Measurements from ENCODE around the gene TUBE1.
"Not testable (repeated sequence)": the region's sequence is repeated elsewhere in the genome, so short reads cannot be mapped to it uniquely, and the experiment has no call there.

The TUBE1 gene

DNA sequence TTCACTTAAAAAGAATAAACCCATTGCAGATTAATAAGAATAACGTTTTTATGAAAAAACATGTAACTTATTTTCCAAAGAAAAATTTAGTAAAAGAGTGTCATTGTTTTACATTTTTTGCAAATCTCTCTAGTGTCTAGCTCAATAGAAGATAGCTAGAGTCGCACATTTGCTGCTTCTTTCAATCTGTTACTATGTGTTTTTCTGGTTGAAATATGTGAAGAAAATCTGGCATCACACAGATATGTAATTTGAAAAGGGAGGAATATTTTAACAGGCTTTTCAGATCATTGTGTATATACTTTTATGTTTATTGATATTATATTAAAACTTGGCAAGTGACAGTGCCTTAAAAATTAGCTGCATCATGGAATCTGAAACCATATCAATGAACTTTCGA, 24.3 kb downstream of the TUBE1 start:
- no peak for DNase-seq (ENCODE audit: low read depth)

DNA sequence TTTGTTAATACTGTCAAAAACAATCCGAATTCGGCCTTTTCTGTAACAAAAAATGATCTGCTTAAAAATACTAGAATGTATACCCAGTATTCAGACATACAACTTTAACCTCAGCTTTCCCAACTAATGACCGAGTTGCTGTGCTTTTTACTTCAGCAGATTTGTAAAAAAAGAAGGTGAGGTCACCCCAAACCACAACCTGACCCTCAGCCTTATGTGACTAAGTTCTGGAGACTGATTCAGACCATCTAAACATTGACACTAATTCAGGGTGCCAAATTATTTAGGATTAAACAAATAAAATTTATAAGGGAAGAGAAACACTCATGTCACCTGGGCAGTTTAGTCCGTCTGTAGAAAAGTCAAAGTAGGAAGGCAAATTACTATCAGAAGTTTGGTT, 25.7 kb downstream of the TUBE1 start:
- peak; percentile 72 for DNase-seq (ENCODE audit: low read depth)

DNA sequence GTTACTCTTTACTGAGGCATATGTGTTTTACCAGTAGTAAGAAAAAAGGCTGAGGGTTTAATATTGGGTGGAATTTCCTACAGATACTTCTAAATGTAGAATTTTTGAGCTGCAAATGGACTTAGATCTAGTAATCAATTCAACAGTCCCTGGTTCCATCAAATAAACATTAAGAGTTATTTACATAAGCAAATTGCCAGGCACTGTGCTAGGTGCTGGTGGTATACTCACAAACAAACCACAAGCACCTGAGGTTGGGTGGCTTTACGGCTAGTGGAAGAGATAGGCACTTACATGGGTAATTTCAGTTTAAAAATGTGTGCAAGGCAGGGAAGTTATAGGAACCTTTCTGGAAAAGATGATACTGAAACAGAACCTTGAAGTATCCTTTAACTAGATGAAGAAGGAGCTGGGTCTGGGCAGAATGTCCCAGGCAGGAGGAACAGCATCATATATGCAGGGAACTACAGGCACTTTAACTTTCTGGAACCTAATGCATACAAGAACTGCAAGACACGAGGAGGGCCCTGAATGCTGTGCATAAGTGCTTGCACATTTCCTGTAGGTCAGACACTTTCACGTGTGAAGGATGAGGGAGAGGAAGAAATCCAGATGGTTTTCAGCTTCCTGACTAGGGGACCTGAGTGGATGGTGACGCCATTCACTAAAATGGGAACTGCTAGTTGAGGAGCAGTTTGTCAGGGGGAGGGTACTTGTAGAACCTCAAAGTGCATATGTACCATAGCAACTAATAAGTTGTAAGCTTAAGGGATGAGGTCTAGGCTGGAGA, 28.8 kb downstream of the TUBE1 start:
- DNase-seq (ENCODE audit: low read depth), result no peak

DNA sequence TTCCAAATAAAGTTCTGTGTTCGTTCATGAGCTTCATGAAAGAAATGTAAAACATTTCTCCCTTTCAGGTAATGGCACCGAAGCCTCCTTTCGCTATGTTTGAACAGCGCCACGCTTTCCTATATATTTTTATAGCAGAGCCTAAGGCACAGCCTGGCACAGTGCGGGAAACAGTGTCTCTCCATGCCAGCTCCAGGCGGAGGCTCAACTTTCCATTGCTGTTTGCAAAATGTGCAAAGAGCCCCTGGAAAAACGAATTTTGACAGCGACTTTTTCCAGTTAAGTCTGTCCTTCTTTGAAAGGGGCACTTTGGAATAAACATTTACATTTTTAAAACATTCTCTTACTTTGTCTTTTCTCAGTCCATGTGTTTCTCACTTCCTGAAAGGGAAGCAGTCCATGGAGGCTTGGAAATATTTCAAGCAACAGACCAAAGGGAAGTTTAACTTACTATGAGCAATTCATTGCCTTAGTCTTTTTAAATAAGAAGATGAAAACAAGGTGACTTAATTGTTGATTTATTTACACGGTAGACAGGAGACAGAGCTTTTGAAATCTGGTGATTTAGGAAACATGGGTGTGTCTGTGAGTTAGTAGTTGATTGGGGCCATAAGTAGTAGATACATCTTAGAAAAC, 32.6 kb downstream of the TUBE1 start:
- DNase-seq (ENCODE audit: low read depth), result no peak

DNA sequence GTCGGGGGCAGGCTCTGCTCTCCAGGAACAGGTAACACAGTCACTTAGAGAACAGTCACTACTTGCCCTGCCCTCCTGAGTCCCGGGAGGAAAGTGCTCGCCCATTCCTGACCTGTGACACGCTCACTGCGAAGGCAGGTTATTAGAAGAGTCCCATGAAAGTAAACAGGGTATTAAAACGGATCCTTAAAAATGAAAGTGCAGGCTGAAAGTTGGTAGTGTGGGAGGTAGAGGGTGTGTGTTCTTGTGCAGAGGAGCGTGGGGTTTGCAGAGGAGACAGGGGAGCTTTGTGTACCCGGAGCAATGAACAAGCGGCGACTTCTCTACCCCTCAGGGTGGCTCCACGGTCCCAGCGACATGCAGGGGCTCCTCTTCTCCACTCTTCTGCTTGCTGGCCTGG, 33.3 kb downstream of the TUBE1 start, which contains the start of gene CCN6:
CCN6 (plus strand) TSS at position 104 of the 400 bp plus-strand sequence; CDS start at position 358, 254 bp downstream.
- DNase-seq (ENCODE audit: low read depth), result no peak

DNA sequence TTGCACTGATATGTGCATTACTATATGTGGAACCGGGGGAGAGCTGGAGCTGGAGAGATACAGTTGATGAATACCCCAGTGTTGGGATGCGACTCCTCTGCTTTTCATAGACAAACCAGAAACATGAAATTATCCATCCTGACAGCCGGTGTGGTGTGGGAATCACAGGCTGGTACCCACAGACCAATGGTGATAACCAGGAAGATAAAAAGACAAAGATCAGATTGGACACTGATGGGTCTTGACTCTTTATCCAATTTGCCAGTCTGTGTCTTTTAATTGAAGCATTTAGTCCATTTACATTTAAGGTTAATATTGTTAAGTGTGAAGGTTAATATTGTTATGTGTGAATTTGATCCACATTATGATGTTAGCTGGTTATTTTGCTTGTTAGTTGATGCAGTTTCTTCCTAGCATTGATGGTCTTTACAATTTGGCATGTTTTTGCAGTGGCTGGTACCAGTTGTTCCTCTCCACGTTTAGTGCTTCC, 36.0 kb downstream of the TUBE1 start:
- DNase-seq (ENCODE audit: low read depth), result not testable (repeated sequence)

DNA sequence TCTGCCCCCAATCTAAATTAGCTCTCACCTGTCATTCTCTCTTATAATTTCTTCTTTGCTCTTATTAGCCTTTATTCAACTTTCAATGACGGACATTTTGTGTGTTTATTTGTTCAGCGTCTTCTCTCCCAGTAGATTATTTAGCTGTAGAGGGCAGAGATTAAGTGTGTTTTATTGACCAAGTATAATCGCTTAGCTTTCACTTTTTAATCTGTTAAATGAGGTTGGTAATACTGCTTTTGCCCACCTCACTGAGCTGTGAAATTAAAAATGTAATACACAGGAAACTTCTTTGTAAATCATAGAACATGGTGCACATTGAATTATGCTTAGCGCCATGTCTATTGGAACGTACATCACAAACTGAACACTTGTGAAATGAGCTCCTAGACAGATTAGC, 36.9 kb downstream of the TUBE1 start:
- DNase-seq (ENCODE audit: low read depth), result no peak

DNA sequence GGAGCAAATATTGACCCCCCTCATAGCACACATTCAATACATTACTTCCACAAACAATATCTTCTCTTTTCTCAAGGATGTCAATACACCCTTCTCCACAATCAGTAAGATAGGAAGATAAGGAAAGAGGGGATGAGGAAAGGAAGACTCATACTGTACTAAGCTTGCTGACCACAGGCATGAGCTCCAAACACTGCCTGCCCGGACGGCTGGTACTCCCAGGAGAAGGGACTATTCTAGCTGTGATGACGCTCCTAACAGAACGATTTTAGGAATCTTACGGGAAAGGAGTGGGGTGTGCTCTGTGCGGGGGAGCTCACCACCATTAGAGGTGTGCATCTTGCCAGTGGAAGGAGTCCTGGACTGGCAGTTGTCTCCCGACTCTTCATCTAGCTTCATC, 37.3 kb downstream of the TUBE1 start:
- DNase-seq (ENCODE audit: low read depth), result no peak

DNA sequence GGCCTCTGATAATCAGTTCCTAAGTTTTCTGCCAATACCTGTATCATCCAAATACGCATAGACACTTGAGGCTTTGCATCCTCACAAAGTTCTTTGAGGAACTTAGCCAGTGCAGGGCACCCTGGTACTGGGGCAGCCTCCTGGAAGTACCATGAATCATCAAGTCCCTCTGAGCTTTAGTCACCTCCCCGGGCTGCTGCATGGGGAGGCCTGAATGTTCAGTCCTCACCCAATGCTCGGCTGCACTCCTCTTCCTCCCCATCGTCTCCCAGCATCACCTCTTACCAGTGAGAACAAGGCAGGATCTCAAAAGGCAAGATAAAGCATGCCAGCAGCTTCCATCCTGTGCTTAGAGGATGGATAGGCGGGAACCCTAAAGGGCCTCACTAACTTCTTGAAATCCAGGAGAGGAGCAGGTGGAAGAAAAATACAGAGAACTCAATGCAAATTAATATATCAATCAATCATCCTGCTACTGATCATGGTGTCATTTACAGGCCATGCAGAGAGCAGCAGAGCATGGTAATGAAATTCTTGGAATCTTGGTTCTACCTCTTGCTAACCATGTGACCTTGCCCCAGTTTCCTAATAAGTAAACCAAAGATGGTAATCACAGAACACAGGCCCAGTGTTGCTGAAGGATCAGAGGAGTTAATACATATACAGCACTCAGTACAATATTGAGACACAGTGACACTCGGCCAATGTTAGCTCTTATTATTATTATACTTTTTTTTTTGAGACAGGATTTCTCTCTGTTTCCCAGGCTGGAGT, 38.1 kb downstream of the TUBE1 start:
- peak; percentile 34 for DNase-seq (ENCODE audit: low read depth)

DNA sequence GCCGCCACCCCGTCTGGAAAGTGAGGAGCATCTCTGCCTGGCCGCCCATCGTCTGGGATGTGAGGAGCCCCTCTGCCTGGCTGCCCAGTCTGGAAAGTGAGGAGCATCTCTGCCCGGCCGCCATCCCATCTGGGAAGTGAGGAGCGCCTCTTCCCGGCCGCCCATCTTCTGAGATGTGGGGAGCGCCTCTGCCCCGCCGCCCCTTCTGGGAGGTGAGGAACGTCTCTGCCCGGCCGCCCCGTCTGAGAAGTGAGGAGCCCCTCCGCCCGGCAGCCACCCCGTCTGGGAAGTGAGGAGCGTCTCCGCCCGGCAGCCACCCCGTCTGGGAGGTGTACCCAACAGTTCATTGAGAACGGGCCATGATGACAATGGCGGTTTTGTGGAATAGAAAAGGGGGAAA, 39.8 kb downstream of the TUBE1 start:
- not testable (repeated sequence) for DNase-seq (ENCODE audit: low read depth)

DNA sequence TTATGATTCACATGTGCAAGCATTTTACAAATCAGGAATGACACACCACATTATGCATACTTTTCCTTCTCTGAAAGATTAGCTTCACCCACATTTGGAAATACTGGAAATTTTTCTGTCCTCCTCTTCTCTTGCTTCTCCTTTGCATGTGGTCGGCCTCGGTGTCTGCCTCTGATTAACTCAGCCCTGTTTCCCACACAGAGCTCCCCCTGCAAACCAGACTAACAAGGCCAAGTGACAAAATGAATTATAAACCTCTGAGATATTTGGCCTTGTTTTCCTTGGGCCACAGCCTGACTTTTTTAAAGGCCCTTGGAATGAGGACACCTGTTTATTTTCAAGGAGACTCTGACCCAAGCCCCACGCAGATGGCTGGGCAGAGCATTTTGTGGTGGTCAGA, 42.4 kb downstream of the TUBE1 start:
- DNase-seq (ENCODE audit: low read depth), result peak; percentile 94

DNA sequence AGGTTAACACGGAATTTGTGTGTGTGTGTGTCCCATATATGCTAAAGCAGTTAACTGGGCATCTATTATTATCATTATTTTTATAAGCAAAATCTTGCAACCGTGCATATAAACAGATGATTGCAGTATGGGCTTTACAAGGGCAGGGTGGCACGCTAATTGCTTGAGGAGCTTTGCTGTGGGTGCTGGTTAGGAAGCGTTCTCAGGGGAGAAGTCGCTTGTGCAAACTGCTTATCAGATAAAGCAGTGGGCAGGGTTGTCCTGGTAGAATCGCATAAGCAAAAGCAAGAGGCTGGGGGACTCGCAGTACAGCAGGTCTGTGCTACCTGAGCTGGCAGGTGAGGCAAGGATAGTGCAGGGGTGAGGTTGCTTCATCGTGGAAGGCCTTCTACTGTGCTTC, 43.1 kb downstream of the TUBE1 start:
- no peak for DNase-seq (ENCODE audit: low read depth)

DNA sequence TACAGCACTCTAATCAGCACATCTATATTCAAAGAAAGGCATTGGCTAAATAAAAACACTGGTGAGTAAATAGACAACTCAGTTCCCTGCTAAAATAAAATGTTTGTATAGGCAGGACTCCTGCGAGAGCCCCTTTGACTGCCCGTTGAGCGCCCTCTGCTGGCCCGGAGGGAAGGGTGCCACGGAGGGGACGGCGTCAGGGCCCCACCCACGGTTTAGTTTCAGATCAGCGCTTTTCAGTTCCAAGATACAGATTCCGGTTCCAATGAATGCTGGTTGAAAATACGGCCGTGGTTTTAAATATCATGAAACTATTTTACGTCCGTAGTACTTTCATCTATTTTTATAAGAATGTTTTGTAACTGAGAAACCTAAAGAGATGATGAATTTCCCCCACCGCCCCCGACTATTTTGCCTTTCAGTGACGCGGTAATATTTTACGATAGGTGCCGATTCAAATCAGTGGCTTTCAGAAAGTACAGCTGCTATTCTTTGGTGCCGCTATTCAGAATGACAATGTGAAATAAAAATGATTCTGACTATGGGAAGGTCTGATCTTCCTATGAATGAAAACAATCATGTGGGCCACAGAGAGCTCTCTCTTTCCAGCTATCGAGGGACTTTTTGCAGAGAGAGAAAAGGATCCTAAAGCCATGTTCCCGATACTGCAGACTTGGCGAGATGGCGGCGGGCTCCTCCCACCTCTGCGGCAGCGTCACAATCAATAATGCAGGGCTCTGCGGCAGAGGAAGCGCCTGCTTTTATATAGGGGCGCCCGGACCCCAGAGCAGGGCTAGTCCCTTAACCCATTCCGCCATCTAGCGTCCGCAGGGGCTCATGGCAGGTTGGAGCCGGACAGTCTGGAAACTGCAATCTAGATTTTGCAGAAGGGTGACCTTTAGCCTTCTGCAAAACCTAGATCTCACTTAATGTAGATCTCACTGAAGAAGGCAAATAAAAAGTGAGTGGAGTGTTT, 44.0 kb downstream of the TUBE1 start:
- DNase-seq (ENCODE audit: low read depth), result peak; percentile 92

DNA sequence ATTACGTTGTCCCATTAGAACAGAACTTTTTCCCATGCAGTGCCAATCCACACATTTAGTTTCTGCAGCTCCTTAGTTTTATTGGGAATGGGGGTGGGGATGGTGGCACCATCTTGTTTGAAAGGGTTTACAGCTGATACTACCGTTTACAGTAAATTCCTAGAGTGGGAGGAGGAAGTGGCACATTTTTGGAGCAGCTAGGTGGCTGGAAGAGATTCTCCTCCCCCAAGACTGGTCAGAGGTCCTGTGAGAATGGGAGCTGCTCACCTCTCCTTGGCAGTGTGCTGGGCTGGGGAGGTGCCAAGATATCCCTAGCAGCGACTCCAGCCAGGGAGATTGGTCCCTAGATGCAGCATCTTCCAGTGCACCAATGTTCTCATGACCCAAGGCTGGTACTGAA, 45.7 kb downstream of the TUBE1 start:
- DNase-seq (ENCODE audit: low read depth), result no peak

DNA sequence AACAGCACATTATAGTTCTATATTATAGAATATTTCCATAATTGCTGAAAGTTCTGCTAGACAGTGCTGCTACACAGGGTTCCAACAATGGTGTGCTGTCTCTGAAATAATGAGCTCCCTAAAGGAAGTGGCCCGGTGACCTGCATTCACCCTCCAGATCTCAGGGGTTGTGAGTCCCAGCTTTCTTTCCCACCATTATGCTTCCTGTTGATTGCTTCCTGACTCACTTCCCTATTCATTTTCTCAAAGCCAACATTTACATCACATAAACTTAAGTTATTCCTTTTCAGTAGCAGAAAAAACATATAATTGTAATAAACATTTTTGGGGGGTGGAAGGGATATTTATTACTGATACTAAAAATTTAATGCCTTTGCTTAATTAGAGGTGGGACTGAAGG, 46.3 kb downstream of the TUBE1 start:
- no peak for DNase-seq (ENCODE audit: low read depth)

DNA sequence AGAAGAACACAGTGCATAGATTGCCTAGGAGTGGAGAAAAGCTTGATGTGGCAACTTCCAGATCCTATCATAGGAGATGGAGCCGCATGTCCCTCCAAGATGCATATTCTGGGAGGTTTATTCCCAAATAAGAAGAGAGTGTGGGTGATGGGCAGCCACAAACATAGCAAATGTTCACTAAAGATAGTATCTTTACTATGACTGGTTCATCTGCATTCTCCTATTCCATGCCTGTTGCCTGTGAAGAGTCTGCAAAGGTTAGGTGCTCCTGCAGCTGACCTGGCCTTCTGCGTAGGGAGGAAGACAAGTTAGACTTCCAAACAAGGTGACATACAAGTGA, 47.9 kb downstream of the TUBE1 start:
- no peak for DNase-seq (ENCODE audit: low read depth)

DNA sequence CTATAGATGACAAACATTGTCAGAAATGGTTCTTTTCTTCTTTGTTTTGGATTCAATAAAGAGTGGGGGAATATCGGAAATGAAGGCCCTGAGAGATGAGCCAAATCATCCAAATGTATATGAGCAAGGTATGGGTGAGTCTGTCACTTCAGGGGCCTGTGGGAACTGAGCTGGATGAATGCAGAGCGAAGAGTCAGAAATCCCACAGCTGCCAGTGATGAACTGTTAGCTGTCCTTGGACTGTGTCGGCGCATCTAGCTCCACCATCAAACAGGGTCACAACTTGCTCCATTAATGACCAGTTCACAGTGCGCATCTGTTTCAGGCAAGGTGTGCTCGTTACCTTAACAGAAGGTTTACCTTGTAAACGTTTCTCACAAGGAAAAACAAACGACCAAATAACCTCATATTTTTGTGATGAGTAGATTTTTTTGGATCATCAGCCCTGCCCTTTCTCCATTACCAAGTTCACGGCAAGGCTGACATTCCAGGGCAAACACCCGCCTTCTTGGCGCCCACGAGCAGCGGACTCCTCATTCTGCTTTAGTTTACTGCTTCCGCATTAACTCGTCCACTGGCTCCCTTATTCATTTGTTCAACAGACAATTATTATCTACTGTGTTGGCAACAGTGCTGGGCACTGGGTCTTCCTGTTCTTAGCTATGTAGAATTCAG, 48.4 kb downstream of the TUBE1 start:
- DNase-seq (ENCODE audit: low read depth), result no peak

DNA sequence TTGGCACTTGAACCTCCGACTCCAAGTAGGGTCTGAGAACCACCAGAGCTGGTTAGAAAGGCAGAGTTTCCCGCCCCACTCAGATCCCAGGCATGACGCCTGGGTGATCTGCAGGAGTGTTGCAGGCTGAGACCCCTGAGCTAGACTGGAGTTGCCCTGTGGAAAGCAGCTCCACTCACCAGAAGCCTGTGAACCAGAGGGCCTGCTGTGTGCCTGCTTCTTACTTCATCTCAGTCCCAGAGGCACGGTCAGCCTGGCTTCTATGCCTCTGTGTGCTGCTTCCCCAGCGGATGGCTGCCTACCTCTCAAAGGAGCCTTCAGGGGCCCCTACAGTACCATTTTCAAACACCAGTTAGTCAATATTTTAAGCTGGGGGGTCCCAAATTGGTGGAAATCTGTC, 49.0 kb downstream of the TUBE1 start:
- DNase-seq (ENCODE audit: low read depth), result no peak

DNA sequence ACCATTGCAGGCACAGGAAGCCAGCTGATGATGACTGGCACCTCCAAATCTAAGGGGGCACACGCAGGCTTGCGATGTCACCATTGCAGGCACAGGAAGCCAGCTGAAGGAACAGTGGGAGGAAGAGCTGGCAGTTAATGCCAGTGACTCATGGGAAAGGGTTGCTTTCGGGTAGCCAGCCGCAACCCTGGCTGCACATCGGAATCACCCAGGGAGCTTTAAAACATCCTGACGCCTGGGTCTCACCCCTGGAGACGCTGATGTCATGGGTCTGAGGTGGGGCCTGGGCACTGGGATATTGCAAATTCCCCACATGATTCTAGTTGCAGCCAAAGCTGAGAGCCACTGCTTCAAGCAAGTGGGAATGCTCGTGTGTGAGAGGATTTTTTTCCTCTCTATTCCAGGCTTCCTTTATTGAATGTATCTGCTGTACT, 49.5 kb downstream of the TUBE1 start:
- peak; percentile 93 for DNase-seq (ENCODE audit: low read depth)

DNA sequence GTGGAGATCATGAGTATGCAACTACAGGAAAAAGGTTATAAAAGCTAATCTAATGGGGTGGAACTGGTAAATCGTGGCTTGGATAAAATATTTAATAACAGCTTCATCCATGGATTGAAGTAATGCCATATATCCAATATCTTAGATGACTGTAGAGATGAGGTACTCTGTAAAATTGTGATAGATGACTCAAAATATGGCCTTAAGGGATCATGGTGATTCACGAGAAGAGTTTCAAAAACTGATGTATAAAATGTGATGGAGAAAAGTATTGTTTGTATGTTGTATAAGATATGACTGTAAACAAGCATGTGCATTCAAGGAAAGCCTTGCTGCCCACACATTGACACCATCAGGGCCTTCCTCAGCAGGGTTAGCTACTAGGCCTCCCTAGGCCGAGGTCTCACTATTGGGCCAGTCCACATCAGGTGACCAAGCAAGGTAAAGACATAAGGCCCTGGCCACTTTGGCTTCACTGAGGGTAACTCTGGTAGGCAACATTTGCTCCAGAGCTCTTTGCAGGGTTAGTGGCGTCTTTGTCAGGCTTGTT, 51.1 kb downstream of the TUBE1 start:
- DNase-seq (ENCODE audit: low read depth), result no peak

DNA sequence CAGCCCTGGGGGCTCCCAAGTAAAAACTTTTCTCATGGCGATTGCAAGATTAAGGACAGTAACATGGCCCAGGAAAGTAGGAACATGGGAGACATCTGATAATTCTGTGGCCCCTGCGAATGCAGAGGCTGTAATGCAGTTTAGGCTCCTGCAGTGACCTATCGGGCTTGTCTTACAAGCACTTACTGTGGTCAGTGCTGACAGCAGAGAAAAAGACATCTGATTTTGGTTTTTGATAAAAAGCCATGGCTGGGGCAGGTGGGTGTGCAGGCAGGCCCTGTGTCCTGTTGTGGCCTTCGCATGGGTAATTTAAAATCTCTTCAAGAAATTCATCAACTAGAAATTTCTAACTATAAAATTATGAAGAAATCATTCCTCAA, 52.7 kb downstream of the TUBE1 start:
- no peak for DNase-seq (ENCODE audit: low read depth)
